Gastrocnemius medialis (tissue), 4 donors: ENCODE results near the gene MEIOB. TPM values are rescaled to one million over a fixed set of nuclear protein-coding genes. Genes with fewer than 3 reads are reported as not detected.
"Not testable (repeated sequence)": the region's sequence is repeated elsewhere in the genome, so short reads cannot be mapped to it uniquely, and the experiment has no call there.

Source experiments
- ATAC-seq, 2 donors: fragments of 150-250 bp; one replicate each; pipeline ENCODE4 v1.9.1; 2016
- DNase-seq, 2 donors: peaks; one replicate each; pipeline ENCODE4 v3.0.0-alpha.2; 2019
- H3K27ac ChIP-seq, 4 donors: fragments of 200-600 bp; sonication (generic); 1 replicate in 1 of 4; 2 replicates in 3 of 4; pipeline ENCODE4 v1.5.1; 2016 to 2018; ENCODE audit warnings: mild to moderate bottlenecking in 2 of 4, moderate library complexity in 1 of 4
- H3K27me3 ChIP-seq, 3 donors: fragments of 200-600 bp; sonication (generic) in 2 of 3; 1 replicate in 1 of 3; 2 replicates in 2 of 3; pipeline versions ENCODE4 v1.5.1 to v1.6.0; 2016 to 2019; ENCODE audit warnings: mild to moderate bottlenecking in 1 of 3, moderate library complexity in 1 of 3
- H3K36me3 ChIP-seq, 2 donors: fragments of 200-600 bp; sonication (generic) in 1 of 2; one replicate each; pipeline ENCODE4 v1.5.1; 2017 to 2018
- H3K4me1 ChIP-seq, 2 donors: fragments of 200-600 bp; sonication (generic) in 1 of 2; one replicate each; pipeline ENCODE4 v1.5.1; 2016 to 2017; ENCODE audit warnings: mild to moderate bottlenecking in 2 of 2
- H3K4me3 ChIP-seq, 4 donors: fragments of 200-600 bp; sonication (generic) in 3 of 4; 1 replicate in 1 of 4; 2 replicates in 3 of 4; pipeline ENCODE4 v1.5.1; 2016 to 2019; ENCODE audit warnings: mild to moderate bottlenecking in 2 of 4
- H3K9me3 ChIP-seq, 3 donors: fragments of 200-600 bp; sonication (generic) in 2 of 3; 1 replicate in 1 of 3; 2 replicates in 2 of 3; pipeline ENCODE4 v1.5.1; 2016 to 2019
- CTCF ChIP-seq, 5 experiments: fragments of 450-650 bp in 3 of 5; fragments of 200-600 bp in 2 of 5; sonication (generic) in 2 of 5; IDR thresholded peaks in 4 of 5; conservative IDR thresholded peaks in 1 of 5; 1 replicate in 4 of 5; 2 replicates in 1 of 5; pipeline ENCODE4 v1.5.1; 2016 to 2019; ENCODE audit warnings: antibody characterized with exemption in 5 of 5, mild to moderate bottlenecking in 3 of 5, moderate library complexity in 3 of 5
- POLR2A ChIP-seq, 2 donors: fragments of 450-650 bp; IDR thresholded peaks; one replicate each; pipeline ENCODE4 v1.6.1; 2017; ENCODE audit warnings: antibody characterized with exemption in 2 of 2, mild to moderate bottlenecking in 2 of 2, moderate library complexity in 2 of 2
- in situ Hi-C, 4 donors: fragments of 200-750 bp; cut with MboI; loops; one replicate each; pipeline versions ENCODE4 v1.15.0 to v1.8.0; 2017; ENCODE audit warnings: low sequenced_read_pairs in 4 of 4
- intact Hi-C: fragments of 100-400 bp; cut with DNase I; formaldehyde crosslinking; loops from one replicate; pipeline ENCODE4 v1.15.1; 2023; ENCODE audit warnings: low total_unique reads
- total RNA-seq, 4 donors: library from RNA; depleted of rRNA; stranded (reverse); fragments of >200 nt; gene quantifications; one replicate each; pipeline versions ENCODE4 v1.1.0 to v1.2.3, GENCODE V29; 2016

The MEIOB gene
- total RNA-seq, 4 donors from 2014 or later = not detected

GRCh38 chr16:1890024-1890707 is 18.2 kb upstream of the MEIOB start:
- intact Hi-C loops (no loop called here), in situ Hi-C loops (no loop called here)
- H3K4me1 ChIP-seq = no peaks in the 10 kb centered on the region
- H3K9me3 ChIP-seq = no peaks in the 10 kb centered on the region
- no peak for TF ChIP-seq CTCF (IDR thresholded peaks at IDR 0.05 in 4 of 5, conservative IDR thresholded peaks at IDR 0.05 in 1 of 5)
- TF ChIP-seq POLR2A (IDR thresholded peaks at IDR 0.05) = no peak
- ATAC-seq = no peak
- no peak overlapping the region for H3K4me3 ChIP-seq
- H3K27ac ChIP-seq = no peak overlapping the region
- no peaks in the 10 kb centered on the region for H3K36me3 ChIP-seq
- DNase-seq = no peak
- H3K27me3 ChIP-seq = peaks cover 8 to 21% (median 19%) of the 10 kb centered on the region in 3 donors

DNA sequence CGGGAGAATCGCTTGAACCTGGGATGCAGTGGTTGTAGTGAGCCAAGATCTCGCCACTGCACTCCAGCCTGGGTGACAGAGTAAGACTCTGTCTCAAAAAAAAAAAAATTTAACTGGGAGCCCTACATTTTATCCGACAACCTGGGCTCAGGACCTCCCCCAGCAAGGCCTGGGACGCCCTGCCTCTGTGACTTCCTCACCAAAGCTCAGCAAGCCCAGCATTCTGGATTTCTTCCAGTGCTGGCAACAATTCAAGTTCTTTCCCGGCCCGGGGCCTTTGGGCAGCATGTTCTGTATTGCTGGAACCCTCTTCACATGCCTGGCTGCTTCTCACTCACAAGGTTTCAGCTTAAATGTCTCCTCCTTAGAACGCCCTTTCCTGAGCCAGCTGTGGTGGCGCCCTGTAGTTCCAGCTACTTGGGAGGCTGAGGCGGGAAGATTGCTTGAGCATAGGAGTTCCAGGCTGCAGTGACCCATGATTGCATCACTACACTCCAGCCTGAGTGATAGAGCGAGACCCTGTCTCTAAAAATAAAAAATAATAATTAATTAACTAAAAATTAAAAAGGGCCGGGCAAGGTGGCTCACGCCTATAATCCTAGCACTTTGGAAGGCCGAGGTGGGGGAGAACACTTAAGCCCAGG is 15.9 kb upstream of the MEIOB start:
- TF ChIP-seq CTCF (IDR thresholded peaks at IDR 0.05 in 4 of 5, conservative IDR thresholded peaks at IDR 0.05 in 1 of 5) = no peak
- TF ChIP-seq POLR2A (IDR thresholded peaks at IDR 0.05) = no peak
- no peak overlapping the region for H3K27ac ChIP-seq
- H3K4me1 ChIP-seq = no peaks in the 10 kb centered on the region
- in situ Hi-C loops = no loop called here
- no peaks in the 10 kb centered on the region for H3K36me3 ChIP-seq
- peaks cover 22 to 28% (median 28%) of the 10 kb centered on the region in 3 donors for H3K27me3 ChIP-seq
- DNase-seq (no peak), ATAC-seq (no peak)
- intact Hi-C loops = no loop called here
- no peak overlapping the region for H3K4me3 ChIP-seq
- H3K9me3 ChIP-seq = no peaks in the 10 kb centered on the region

GRCh38 chr16:1884889-1885288 is 12.9 kb upstream of the MEIOB start:
- Histone ChIP-seq H3K27me3 (peaks cover 16 to 24% (median 23%) of the 10 kb centered on the region in 3 donors), H3K9me3 (no peaks in the 10 kb centered on the region), H3K4me3 (no peak overlapping the region), H3K27ac (no peak overlapping the region), H3K4me1 (no peaks in the 10 kb centered on the region), H3K36me3 (no peaks in the 10 kb centered on the region)
- TF ChIP-seq POLR2A (IDR thresholded peaks at IDR 0.05) = no peak
- no peak for TF ChIP-seq CTCF (IDR thresholded peaks at IDR 0.05 in 4 of 5, conservative IDR thresholded peaks at IDR 0.05 in 1 of 5)
- ATAC-seq (no peak), DNase-seq (no peak)
- intact Hi-C loops = no loop called here
- in situ Hi-C loops = no loop called here

DNA sequence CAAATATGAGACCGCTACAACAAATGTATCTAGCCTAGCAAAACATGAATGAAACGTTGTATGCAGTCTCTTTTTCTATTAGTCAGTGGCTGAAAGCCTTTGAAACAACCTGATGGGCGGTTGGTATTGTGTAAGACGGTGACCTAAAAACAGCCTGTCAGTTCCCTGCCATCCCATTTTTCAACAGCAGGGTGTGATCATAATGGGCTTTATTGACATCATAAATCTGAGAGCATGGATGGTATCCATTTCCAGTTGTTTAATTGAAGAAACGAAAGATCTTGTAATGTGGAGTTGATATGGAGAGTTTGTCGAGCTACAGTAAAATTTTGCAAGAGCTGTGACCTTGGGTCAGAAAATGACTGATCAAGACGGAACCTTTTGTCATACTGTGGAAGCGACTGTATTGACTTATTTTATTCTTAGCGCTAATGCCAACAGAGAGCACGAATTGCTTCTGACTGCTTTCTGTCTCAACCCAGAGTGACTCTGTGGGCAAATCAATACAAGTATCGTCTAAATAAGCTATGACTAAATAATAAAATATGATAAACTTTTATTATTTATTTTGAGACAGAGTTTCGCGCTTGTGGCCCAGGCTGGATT is 12.3 kb upstream of the MEIOB start:
- no peak for ATAC-seq
- Histone ChIP-seq H3K4me1 (no peaks in the 10 kb centered on the region), H3K27ac (no peak overlapping the region), H3K27me3 (peaks cover 21 to 28% (median 23%) of the 10 kb centered on the region in 3 donors), H3K9me3 (no peaks in the 10 kb centered on the region), H3K36me3 (no peaks in the 10 kb centered on the region), H3K4me3 (no peak overlapping the region)
- no peak for DNase-seq
- in situ Hi-C loops = no loop called here
- TF ChIP-seq POLR2A (IDR thresholded peaks at IDR 0.05) (no peak), CTCF (IDR thresholded peaks at IDR 0.05 in 4 of 5, conservative IDR thresholded peaks at IDR 0.05 in 1 of 5) (no peak)
- intact Hi-C loops = no loop called here

GRCh38 chr16:1881172-1881571 is 9.2 kb upstream of the MEIOB start:
- H3K36me3 ChIP-seq, DNase-seq, H3K9me3 ChIP-seq, ATAC-seq, H3K4me1 ChIP-seq, H3K4me3 ChIP-seq, in situ Hi-C loops, intact Hi-C loops, H3K27ac ChIP-seq: not testable (repeated sequence)
- peaks cover 23 to 37% (median 31%) of the 10 kb centered on the region in 3 donors for H3K27me3 ChIP-seq
